Stimulated activated CD4-positive, alpha-beta T cell treated with anti-CD3 and anti-CD28 coated beads, Interleukin-4, amount 100 ng/mL, for 4 hours (primary cell): ENCODE data around the gene GPR35.
"Not testable (repeated sequence)": the region's sequence is repeated elsewhere in the genome, so short reads cannot be mapped to it uniquely, and the experiment has no call there.

ENCODE experiments used
- DNase-seq, 2 experiments: peaks; one replicate each; pipeline ENCODE4 v3.0.0-alpha.2; 2020

Gene GPR35

DNA sequence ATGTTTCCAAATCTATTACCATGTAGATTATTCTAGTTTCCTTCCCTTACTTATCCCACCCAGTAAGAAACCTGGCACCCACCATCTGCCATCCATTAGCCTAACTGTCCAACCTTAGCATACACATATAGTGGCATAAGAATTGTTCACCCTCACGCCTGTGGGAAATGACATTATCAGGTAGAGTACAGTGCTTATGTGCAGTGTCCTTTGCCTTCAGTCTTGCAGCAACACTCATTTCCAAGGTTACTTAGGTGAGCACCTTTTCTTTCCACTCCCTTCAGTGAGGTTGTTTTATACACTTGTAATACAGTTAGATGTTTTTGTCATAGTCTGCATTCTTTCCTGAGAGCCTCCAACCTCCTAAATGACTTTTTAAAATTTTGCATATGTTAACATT, 39.3 kb downstream of the GPR35 start:
- DNase-seq: no peak

DNA sequence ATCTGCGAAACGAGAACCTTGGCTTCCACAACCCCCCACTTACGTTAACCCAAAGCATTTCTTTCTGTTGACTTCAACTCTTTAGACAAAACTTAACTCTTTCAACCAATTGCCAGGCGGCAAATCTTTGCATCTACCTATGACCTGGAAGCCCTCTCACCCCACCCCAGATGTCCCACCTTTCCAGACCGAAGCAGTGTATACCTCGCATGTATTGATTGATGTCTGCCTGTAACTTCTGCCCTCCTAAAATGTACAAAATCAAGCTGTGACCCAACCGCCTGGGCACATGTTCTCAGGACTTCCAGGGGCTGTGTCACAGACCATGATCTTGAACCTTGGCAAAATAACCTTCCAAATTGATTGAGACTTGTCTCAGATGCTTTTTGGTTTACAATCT, 45.1 kb downstream of the GPR35 start:
- no peak for DNase-seq

DNA sequence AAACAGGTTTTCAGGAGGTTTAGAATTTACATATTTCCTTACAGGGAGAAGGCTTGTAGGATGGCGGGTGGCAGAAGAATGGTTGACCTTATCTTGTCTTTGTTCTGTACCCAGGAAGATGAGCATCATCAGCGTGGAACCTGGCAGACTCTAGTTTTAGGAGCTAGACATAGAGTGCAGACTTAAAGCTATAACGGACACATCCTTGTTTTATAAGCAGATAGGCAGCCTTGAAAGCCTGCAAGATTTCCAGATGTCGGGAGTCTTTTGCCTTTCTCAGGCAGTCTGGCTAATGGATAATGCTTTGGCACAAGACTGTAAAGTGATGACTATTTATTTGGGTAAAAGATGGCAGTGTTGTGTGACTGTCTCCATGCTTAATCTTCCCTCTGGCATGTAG, 45.7 kb downstream of the GPR35 start:
- DNase-seq: no peak

DNA sequence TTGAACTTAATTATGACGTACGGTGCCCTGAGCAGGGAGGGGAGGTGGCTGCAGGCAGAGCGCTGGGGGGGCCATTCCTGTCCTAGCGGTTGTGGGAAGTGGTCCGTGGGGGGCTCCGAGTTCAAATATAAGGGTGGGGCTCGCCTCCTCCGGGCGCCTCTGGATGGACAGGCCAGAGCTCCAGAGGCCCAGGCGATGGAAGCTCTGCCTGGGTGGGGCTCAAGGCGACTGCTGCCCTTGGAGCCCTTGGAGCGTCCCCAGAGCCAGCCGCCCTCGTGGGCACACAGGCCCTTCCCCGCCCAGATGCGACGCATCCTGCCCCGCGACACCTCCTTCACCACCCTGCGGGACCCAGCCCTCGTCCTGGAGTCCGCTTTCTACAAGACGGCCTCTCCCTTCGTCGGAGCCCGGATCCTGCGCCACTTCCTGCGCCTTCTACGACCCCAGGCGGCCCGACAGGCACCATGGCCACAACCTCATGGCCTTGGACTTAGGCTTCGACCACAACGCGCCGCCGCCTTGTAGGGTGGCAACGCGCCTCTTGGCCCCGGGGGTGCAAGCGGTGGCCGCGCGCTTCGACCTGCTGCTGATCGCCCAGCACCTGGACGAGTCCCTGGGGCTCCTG, 46.9 kb downstream of the GPR35 start:
- DNase-seq: no peak

DNA sequence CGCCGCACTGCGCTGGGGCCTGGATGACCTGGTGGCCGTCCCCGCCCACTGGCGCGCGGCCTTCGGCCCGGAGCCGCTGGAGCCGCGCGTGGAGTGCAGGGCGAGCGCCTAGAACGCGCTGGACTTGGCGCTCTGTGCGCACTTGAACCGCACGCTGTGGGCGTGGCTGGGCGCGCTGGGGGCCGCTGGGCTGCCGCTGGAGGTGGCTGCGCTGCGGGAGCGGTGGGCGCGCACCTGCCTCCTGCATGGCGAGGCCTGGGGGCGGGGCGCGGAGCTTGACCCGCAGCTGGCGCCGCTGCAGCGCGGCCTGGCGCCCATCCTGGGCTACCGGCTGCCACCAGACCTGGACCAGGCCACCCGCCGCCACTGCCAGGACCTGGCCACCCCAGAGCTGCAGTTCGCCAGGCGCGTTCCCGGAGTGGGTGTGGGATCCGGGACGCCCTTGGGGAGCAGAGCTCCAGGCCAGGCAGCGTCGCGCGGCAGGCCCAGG, 47.5 kb downstream of the GPR35 start:
- DNase-seq: no peak

DNA sequence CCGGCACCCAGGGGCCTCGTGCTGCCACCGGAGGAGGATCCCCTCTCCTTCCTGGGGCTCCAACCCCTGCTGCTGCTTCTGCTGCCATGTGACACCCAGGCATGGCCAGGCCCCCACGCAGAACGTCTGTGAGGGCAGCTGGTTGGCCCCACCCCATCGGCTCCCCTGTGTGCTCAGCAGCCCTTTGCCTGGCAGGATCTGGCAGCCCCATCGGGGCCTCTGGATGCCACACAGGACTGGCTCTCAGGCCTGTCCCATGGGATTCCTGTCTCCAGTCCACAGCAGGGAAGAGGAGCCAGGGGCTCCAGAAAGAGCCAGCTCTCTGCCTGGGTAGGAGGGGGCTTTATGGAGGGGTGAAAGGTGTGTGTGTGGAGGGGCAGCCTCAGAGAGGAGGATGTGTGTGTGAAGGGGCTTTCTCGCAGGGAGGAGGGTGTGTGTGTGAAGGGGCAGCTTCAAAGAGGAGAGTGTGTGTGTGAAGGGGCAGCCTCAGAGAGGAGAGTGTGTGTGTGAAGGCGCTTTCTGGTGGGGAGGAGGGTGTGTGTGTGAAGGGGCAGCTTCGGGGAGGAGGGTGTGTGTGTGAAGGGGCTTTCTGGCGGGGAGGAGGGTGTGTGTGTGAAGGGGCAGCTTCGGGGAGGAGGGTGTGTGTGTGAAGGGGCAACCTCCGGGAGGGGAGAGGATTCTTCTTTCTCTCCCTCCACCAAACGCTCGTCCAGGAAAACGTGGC, 49.3 kb downstream of the GPR35 start:
- not testable (repeated sequence) for DNase-seq

DNA sequence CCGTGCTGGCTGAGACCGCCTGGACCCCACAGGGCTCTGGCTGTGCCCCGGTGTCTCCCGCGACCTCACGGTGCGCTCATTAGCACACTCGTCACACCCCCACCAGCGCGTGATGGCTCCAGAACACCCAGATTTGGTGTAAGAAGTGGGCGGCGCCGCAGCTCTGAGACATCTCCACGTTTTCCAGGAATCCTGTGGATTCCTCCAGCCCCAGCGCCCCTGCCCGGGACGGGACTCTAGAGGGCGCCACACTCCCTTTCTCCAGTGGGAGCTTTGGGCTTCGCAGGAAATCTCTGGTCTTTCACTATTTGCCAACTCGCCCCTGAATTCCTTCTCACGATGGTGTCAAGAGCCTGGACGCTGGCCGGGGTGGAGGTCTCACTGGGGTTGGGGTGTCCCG, 50.1 kb downstream of the GPR35 start:
- DNase-seq: not testable (repeated sequence)

DNA sequence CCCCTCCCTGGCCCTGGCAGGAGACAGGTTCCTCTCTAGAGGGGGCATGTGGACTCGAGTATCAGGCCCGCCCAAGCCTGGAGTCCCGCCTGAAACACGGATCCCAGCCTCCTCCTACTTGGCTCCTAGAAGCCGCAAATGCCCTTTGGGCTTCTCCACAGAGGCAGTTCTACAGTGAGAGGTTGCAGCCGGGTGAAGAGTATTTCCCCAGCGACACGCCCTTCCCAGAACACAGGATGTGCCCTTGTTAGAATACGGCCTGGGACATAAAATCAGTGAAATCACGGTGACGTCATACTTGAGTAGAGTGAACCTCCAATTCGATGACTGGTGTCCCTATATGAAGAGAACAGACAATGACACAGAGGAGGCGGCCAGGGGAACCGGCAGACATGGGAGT, 52.8 kb downstream of the GPR35 start:
- DNase-seq: not testable (repeated sequence)

DNA sequence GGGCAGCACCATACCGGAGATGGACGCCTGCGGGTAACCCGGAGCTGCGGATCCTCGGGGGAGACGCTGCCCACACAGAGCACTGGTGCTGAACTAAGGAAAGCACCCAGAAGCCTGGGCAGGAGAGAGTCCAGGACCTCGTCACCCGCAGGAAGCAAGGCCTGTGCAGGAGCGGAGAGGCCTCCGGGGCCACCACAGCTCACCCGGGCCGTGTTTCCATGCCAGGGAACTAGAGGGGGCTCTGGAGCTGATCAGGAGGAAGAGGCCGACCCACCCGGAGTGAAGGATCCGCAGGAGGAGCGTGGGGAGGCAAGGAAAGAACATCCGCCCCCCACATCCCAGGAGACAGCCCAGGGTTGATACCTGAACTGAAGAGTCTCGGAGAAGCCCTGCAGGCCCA, 53.6 kb downstream of the GPR35 start:
- not testable (repeated sequence) for DNase-seq

DNA sequence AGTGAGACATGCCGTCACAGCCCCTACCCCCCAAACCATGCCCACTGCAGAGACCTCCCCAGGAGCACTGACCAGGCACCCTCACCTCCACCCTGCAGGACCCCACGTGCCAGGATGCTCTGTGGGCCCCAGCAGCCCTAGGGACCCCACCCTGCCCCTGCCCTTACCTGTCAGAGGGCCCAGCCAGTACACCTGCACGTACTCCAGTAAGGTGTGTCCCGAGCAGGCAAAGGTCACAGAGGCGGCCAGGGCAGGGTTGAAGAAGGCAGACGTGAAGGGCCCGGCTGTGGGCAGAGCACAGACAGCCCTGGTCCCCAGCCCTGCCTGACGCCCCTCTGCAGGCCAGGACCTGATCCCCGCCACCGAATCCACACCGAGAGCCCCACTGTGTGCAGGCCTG, 54.9 kb downstream of the GPR35 start:
- not testable (repeated sequence) for DNase-seq
